SK-N-MC (cell line): ENCODE data around the gene PARP6.
"Not testable (repeated sequence)": the region's sequence is repeated elsewhere in the genome, so short reads cannot be mapped to it uniquely, and the experiment has no call there.

ENCODE experiments used
- DNase-seq: peaks from one replicate; pipeline ENCODE4 v3.0.0-alpha.2; 2011; ENCODE audit warnings: low read depth, low spot score
- H3K27ac ChIP-seq: fragments of 200-600 bp; sonication (generic); 2 replicates; pipeline ENCODE4 v1.5.1; 2016; ENCODE audit warnings: mixed run types
- H3K36me3 ChIP-seq: fragments of 200-600 bp; sonication (generic); 2 replicates; pipeline ENCODE4 v1.6.1; 2017; ENCODE audit warnings: antibody characterized with exemption, low read length, mixed read lengths; ENCODE audit not compliant: insufficient read depth
- H3K4me3 ChIP-seq: fragments of 200-600 bp; sonication (generic); 2 replicates; pipeline ENCODE4 v1.5.1; 2016
- H3K9ac ChIP-seq: fragments of 200-600 bp; sonication (generic); 2 replicates; pipeline ENCODE4 v1.8.0; 2017; ENCODE audit warnings: mixed run types, mixed read lengths; ENCODE audit not compliant: insufficient read length
- H3K9me3 ChIP-seq: fragments of 200-600 bp; sonication (generic); 2 replicates; pipeline ENCODE4 v1.6.1; 2017; ENCODE audit warnings: low read depth, mild to moderate bottlenecking, antibody characterized with exemption, low read length, moderate library complexity, mixed read lengths
- EZH2 ChIP-seq: fragments of 200-600 bp; sonication (generic); IDR thresholded peaks from one replicate; pipeline ENCODE4 v1.6.1; 2017; ENCODE audit warnings: antibody characterized with exemption
- FOXP2 ChIP-seq: optimal IDR thresholded peaks from 2 replicates; pipeline ENCODE3; 2011; ENCODE audit warnings: mild to moderate bottlenecking, moderate library complexity; ENCODE audit not compliant: insufficient read depth; ENCODE audit errors: extremely low read length, control extremely low read depth
- POLR2AphosphoS5 ChIP-seq: IDR thresholded peaks from 2 replicates; pipeline ENCODE4 v1.6.1; 2012; ENCODE audit warnings: mild to moderate bottlenecking, low read depth, low read length, borderline replicate concordance

The PARP6 gene

DNA sequence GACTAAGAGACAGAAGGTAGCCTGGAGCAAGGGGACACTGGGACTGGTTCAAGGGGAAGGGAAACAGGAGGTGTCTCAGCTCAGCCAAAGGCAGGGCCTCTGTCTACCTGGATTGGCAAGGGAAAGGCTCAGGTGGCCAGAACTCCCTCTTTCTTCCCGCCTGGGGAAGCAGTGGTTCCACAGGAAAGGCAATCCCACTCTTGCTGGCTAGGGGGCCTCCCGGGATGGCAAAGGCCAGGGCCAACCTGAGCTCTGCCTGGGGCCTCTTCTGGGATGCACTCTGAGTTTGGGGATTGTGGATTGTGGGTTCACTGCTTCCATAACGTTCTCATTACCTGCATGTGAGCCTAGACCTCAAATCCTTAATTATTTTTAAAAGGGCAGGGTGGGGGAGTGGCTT lies 13.0 kb upstream of the PARP6 start:
- Histone ChIP-seq H3K36me3 (no peaks in the 10 kb centered on the region), H3K9ac (no peak overlapping the region), H3K27ac (no peak overlapping the region), H3K9me3 (no peaks in the 10 kb centered on the region), H3K4me3 (no peak overlapping the region)
- DNase-seq, result no peak
- no peak for TF ChIP-seq POLR2AphosphoS5
- TF ChIP-seq FOXP2, result no peak
- no peak for TF ChIP-seq EZH2

DNA sequence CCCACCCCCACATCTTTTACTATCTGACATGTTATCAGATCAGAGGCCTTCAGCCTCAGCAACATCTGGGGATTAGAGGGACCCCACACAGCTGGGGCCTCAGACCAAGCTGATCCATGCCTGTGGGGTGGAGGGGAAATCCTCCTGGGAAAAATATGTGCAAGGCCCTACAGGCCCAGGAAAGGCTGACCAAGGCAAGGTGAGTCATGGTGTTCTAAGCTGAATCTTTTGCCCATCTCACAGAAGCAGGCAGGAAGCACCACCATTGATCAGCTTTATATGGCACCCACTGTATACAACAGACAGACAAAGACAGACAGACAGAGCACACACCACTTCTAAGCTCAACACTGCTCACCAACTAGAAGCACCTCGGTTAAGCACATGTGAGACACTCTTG lies 12.4 kb upstream of the PARP6 start:
- Histone ChIP-seq H3K27ac (no peak overlapping the region), H3K36me3 (no peaks in the 10 kb centered on the region), H3K9ac (no peak overlapping the region), H3K4me3 (no peak overlapping the region), H3K9me3 (no peaks in the 10 kb centered on the region)
- no peak for TF ChIP-seq FOXP2
- TF ChIP-seq POLR2AphosphoS5, result no peak
- no peak for DNase-seq

DNA sequence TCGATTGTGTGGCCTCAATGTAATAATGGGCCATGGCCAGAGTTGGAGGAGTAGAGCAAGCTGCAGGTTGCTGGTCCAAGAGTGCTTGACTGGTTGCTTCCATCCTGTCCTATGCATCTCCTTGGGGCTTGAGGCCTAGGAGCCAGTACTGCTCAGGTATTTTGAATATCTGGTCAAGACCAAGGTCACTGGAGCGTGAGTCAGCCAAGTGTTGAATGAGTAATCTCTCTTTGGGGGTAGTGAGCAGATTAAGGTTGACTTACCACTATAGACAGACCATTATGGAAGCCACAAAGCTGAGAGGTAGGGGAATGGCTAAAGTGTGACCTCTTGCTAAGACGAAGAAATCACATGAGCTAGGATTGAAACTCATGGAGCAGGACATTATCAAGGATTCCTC lies 9.4 kb upstream of the PARP6 start:
- DNase-seq, result no peak
- H3K4me3 ChIP-seq, result no peak overlapping the region
- H3K36me3 ChIP-seq, result no peaks in the 10 kb centered on the region
- H3K9ac ChIP-seq, result no peak overlapping the region
- TF ChIP-seq FOXP2, result no peak
- no peak for TF ChIP-seq EZH2
- TF ChIP-seq POLR2AphosphoS5, result no peak
- H3K9me3 ChIP-seq, result no peaks in the 10 kb centered on the region
- no peak overlapping the region for H3K27ac ChIP-seq

DNA sequence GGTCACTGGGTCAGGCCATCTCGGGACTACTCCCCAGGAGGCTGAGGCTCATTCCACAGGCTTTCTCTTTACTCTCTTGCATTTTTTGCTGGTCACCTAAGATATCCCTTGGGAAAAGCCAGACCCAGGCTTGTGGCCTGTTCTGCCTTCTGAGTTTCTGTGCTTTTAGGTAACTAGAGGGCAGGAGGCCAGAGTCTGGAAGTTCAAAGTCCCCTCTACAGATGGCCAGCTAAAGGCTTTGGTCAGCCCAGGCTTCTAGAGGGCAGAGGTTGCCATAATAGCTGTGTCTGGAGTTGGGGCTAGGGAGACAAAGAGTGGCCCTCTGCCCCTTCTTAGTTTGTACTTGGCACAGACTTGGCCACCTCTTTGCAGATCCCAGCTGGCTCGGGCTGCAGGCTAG lies 8.4 kb upstream of the PARP6 start:
- Histone ChIP-seq H3K4me3 (no peak overlapping the region), H3K27ac (no peak overlapping the region), H3K9me3 (no peaks in the 10 kb centered on the region), H3K36me3 (no peaks in the 10 kb centered on the region), H3K9ac (no peak overlapping the region)
- no peak for TF ChIP-seq POLR2AphosphoS5
- TF ChIP-seq EZH2, result no peak
- TF ChIP-seq FOXP2, result no peak
- no peak for DNase-seq

DNA sequence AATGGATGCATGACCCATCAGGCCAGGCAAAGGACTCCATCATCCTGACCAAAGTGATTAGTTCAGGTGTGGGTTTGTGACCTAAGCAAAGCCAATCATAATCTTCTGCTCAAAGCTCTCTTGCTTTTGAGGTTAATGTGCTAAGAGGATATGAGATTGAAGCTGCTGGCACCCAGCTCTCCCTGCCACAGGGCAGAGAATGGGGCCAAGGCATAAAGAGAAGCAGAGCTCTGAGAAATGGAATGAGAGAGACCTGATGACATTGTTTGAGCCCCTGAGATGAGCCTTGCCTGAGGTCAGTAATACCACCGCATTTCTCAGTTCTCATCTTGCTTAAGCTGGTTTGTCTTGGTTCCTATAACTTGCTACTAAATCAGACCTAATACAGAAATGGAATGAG lies 6.4 kb upstream of the PARP6 start:
- H3K27ac ChIP-seq, result no peak overlapping the region
- no peaks in the 10 kb centered on the region for H3K36me3 ChIP-seq
- H3K9me3 ChIP-seq, result no peaks in the 10 kb centered on the region
- no peak for DNase-seq
- TF ChIP-seq POLR2AphosphoS5 (no peak), FOXP2 (no peak), EZH2 (no peak)
- H3K4me3 ChIP-seq, result no peak overlapping the region
- no peak overlapping the region for H3K9ac ChIP-seq

DNA sequence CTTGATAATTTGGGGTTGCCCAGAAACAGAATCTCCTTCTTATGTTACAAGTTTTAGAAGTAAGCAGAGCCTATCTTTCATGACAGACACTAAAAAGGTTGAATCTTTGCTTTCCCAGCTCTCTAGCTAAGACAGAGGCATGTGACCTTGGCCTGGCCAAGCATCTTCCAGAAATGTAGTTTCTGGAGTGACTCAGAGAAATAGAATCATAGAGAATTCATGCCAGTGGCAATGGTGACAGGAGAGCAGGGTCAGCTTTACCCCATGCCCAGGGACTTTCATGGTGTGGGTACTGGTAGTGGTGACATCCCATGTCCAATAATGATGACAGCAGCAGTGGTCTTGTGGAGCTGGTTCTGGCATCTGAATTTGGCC lies 4.0 kb upstream of the PARP6 start:
- DNase-seq, result no peak
- Histone ChIP-seq H3K36me3 (no peaks in the 10 kb centered on the region), H3K9ac (no peak overlapping the region), H3K4me3 (no peak overlapping the region), H3K9me3 (no peaks in the 10 kb centered on the region), H3K27ac (no peak overlapping the region)
- TF ChIP-seq EZH2 (no peak), POLR2AphosphoS5 (no peak)

DNA sequence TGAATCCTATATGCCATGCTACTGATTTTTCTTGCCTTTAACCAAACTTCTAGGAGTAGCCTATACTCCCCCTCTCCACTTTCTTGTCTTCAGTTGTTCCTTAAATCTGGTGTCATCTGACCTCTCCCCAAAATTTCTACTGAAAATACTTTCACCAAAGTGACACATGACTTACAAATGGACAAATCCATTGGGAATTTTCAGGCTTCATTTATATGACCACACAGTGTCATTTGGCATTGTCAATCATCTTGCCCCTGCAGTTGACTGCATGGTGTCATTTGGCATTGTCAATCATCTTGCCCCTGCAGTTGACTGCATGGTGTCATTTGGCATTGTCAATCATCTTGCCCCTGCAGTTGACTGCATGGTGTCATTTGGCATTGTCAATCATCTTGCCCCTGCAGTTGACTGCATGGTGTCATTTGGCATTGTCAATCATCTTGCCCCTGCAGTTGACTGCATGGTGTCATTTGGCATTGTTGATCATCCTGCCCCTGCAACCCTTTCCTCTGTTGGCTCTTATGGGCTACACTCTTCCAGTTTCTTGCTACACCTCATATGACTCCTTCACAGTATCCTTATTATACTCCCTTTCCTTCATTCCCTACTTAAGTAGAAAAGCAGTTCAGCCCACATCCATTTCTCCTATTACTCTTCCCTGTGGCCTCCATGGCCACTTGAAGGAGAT lies 3.4 kb upstream of the PARP6 start:
- not testable (repeated sequence) for H3K36me3 ChIP-seq, DNase-seq, H3K4me3 ChIP-seq, H3K9ac ChIP-seq, H3K27ac ChIP-seq, H3K9me3 ChIP-seq

DNA sequence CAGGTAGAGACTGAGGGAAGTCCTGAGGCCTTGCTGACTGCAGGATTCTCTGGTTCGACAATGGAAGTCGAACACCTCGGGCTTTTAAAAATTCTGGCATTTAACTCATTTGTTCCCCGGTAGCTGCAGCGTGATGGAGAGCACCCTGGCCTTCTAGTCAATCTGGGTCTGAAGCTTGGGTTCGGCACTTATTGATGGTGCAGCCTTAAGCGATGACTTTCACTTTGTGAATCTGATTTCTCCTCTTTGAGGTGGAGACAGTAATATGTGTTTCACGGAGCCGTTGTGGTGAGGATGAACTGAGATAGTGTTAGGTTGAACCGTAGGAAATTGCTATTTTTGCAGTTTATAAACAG lies 621 bp upstream of the PARP6 start:
- no peak for DNase-seq
- H3K9me3 ChIP-seq, result no peaks in the 10 kb centered on the region
- H3K36me3 ChIP-seq, result peaks cover 16% of the 10 kb centered on the region
- H3K4me3 ChIP-seq, result peak overlapping the region; percentile 91
- TF ChIP-seq POLR2AphosphoS5, result no peak
- TF ChIP-seq EZH2, result no peak
- TF ChIP-seq FOXP2, result no peak
- H3K9ac ChIP-seq, result peak overlapping the region; percentile 69
- H3K27ac ChIP-seq, result no peak overlapping the region

DNA sequence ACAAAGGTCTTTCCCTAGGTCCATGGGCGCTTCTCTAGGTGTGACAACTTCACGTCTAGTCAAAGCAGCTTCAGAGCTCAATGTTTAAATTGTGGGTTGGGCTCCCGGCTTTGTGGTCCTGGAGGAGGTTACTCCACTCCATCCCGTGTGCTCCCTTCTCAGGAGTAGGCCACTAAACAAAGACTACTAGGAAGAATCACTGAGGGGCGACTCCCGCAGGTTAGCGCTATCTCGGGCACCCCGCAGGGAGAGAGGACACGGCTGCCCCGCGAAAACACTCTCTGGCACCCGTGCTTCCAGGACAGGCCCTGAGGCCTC lies 500 bp downstream of the PARP6 start:
- H3K9ac ChIP-seq, result peak overlapping the region; percentile 88
- no peaks in the 10 kb centered on the region for H3K9me3 ChIP-seq
- H3K27ac ChIP-seq, result peak overlapping the region; percentile 15; the same call in 1 of the 2 replicates
- DNase-seq, result no peak
- peaks cover 27% of the 10 kb centered on the region for H3K36me3 ChIP-seq
- peak overlapping the region; percentile 91 for H3K4me3 ChIP-seq
- no peak for TF ChIP-seq EZH2
- TF ChIP-seq FOXP2, result no peak
- TF ChIP-seq POLR2AphosphoS5, result no peak

DNA sequence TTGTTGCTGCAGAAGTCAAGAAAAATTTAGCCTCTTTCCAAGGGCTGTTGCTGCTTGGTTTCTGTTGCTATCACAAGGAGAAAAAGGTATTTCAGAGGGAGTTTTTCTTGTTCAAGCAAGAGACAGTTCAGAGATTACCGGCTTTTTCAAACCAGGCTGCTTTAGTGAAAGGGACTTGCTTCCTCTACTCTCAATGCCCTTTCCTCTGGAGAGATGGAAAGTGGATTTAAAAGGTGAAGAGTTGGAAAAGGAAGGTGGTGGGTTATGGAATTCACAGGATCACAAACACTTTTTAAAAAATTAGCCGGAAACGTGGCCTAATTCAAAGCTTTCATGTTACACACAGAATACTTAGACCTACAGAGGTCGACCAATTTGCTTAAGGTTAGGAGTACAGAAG lies 1.1 kb downstream of the PARP6 start:
- no peaks in the 10 kb centered on the region for H3K9me3 ChIP-seq
- no peak for DNase-seq
- H3K36me3 ChIP-seq, result peaks cover 33% of the 10 kb centered on the region
- H3K4me3 ChIP-seq, result peak overlapping the region; percentile 91
- no peak overlapping the region for H3K27ac ChIP-seq
- TF ChIP-seq POLR2AphosphoS5, result no peak
- no peak for TF ChIP-seq FOXP2
- no peak for TF ChIP-seq EZH2
- peak overlapping the region; percentile 88 for H3K9ac ChIP-seq
